Fibroblast of the aortic adventitia (primary cell): ENCODE measurements around the gene RBM18. TPM values are rescaled to one million over a fixed set of nuclear protein-coding genes. Genes with fewer than 3 reads are reported as not detected.
A peak's percentile ranks its signal among the peaks of the same experiment; 100 is the strongest.

Experiments
- DNase-seq: peaks from one replicate; pipeline ENCODE4 v3.0.0-alpha.2; 2010; ENCODE audit warnings: low read depth
- H3K4me3 ChIP-seq: 2 replicates; pipeline ENCODE4 v1.5.1; 2011; ENCODE audit warnings: low read depth, mild to moderate bottlenecking, control low read depth, low read length, moderate library complexity
- total RNA-seq: library from RNA; depleted of rRNA; stranded (reverse); fragments of >200 nt; gene quantifications from 2 replicates; pipeline ENCODE4 v1.2.3, GENCODE V29; 2012; ENCODE audit warnings: low replicate concordance
- TF ChIP-seq, protein P1 (sequence below): IDR thresholded peaks from 2 replicates; pipeline ENCODE4 v1.5.1; 2011; ENCODE audit warnings: mild to moderate bottlenecking, low read length, control low read depth, inconsistent platforms; ENCODE audit not compliant: insufficient read depth

Gene RBM18, protein sequence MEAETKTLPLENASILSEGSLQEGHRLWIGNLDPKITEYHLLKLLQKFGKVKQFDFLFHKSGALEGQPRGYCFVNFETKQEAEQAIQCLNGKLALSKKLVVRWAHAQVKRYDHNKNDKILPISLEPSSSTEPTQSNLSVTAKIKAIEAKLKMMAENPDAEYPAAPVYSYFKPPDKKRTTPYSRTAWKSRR
- total RNA-seq, result 4.3 and 13.0 TPM in 2 replicates

GRCh38 chr9:122264360-122265148 lies at the start of gene RBM18, which contains the start of gene MRRF:
TSS of gene RBM18 (minus strand) at chr9:122264840. CDS start at chr9:122261492, 3,348 bp downstream.
TSS of gene MRRF (plus strand) at chr9:122264882. CDS start at chr9:122270892, 6,010 bp downstream.
- peak within 1 kb of the TSS; percentile 81 for H3K4me3 ChIP-seq
- TF ChIP-seq, protein P1, sequence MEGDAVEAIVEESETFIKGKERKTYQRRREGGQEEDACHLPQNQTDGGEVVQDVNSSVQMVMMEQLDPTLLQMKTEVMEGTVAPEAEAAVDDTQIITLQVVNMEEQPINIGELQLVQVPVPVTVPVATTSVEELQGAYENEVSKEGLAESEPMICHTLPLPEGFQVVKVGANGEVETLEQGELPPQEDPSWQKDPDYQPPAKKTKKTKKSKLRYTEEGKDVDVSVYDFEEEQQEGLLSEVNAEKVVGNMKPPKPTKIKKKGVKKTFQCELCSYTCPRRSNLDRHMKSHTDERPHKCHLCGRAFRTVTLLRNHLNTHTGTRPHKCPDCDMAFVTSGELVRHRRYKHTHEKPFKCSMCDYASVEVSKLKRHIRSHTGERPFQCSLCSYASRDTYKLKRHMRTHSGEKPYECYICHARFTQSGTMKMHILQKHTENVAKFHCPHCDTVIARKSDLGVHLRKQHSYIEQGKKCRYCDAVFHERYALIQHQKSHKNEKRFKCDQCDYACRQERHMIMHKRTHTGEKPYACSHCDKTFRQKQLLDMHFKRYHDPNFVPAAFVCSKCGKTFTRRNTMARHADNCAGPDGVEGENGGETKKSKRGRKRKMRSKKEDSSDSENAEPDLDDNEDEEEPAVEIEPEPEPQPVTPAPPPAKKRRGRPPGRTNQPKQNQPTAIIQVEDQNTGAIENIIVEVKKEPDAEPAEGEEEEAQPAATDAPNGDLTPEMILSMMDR, result no peak
- DNase-seq, result peak; percentile 89

GRCh38 chr9:122314165-122314564 lies 49.5 kb upstream of the RBM18 start:
- TF ChIP-seq, protein P1, result no peak
- no peak for DNase-seq
- no peak overlapping the region for H3K4me3 ChIP-seq

- no peak for DNase-seq
- TF ChIP-seq, protein P1, result no peak
- H3K4me3 ChIP-seq, result no peak overlapping the region
These were observed 45.2 kb upstream of the RBM18 start for GRCh38 chr9:122309861-122310260.

- TF ChIP-seq, protein P1, result no peak
- no peak for DNase-seq
- H3K4me3 ChIP-seq, result no peak overlapping the region
These were observed 43.3 kb upstream of the RBM18 start for GRCh38 chr9:122307925-122308324.

DNA sequence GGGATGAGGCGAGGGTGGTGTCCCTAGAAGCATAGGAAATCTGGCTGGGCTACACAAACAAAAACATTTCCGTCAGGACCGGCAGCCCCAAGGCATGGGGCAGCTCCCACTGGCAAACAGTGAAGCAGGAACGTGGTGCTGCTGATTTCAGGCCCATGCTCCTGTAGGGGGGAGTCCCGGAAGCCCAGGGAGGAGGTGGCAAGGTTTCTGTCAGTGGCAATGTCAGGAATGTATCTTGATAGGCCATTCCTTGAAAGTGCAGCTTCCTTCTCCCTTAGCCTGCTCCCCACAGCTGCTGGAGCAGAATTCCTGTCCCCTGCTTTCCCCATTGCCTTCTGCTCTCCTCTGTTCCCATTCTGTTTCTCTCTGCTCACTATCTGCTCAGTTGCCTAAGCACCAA lies 42.4 kb upstream of the RBM18 start:
- no peak overlapping the region for H3K4me3 ChIP-seq
- TF ChIP-seq, protein P1, result no peak
- DNase-seq, result no peak

DNA sequence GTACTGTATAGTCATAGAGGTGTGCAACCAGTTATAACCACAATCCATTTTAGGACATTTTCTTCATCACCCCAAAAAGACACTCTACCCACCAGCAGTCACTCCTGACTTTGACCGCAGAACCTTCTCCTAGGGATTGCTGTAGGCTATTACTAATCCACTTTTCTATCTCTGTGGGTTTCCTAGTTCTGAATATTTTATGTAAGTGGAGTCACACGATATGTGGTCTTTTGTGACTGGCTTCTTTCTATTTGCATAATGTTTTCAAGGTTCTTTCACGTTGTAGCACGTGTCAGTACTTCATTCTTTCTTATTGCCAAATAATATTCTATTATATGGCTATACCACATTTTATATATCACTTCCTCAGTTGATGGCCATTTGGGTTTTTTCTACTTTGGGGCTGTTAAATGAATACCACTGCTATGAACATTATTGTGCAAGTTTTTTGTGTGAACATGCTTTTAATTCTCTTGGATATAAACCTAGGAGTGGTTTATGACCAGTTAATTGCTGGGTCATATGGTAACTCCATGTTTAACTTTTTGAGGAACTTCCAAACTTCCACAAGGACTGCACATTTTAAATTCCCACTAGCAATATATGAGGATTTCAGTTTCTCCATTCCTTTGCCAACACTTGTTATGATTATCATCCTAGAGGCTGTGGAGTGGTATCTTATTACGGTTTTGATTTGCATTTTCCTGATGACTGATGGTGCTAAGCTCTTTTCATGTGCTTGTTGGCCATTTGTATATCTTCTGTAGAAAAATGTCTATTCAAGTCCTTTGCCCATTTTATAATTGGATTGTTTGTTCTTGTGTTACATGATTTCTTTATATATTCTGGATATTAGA lies 37.8 kb upstream of the RBM18 start:
- no peak overlapping the region for H3K4me3 ChIP-seq
- TF ChIP-seq, protein P1, result no peak
- DNase-seq, result no peak
